ENCODE results near the gene IL17RC. TPM values are rescaled to one million over a fixed set of nuclear protein-coding genes. Genes with fewer than 3 reads are reported as not detected.

IL17RC gene
- total RNA-seq, 2 experiments from 2014 or later, result 0.23 to 0.73 TPM

DNA sequence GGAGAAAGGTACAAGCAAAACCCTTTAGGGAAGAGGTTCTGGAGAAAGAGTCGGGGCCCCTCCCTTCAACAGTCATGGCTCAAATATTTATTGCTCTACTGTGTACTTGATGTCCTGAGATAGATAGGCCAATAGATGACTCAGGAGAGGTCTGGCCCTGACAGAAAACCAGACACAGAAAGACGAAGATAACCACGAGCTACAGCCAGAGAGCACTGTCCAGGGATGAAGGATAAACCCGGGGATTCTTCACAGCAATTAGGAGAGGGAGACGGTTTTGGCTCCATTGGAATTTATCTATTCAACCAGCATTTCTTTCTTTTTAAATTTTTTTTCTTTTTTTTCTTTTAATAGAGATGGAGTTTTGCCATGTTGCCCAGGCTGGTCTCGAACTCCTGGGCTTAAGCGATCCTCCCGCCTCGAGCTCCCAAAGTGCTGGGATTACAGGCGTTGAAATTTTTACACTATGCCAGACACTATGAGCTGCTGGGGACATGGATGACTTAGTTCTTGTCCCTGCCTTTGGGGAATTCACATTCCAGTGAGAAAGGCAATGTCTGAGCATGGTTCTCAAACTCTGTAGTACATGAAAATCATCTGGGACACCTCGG is 32.2 kb upstream of the IL17RC start:
- no TSS peak for BruUV-seq (replicated peaks)
- H3K79me2 ChIP-seq (ENCODE audit: insufficient read depth, low read depth, low read length), result no peaks in the 10 kb centered on the region
- H3K4me3 ChIP-seq (ENCODE audit: low read depth, low read length, poor library complexity, severe bottlenecking), result no peak overlapping the region
- H3K4me1 ChIP-seq (ENCODE audit: insufficient read depth, low read length, poor library complexity, severe bottlenecking), result peaks cover under 1% of the 10 kb centered on the region
- H3K9me3 ChIP-seq (ENCODE audit: low read length), result no peaks in the 10 kb centered on the region
- H4K20me1 ChIP-seq (ENCODE audit: insufficient read depth, low read length), result no peaks in the 10 kb centered on the region
- H2AFZ ChIP-seq (ENCODE audit: low read length), result no peak overlapping the region
- H3K27ac ChIP-seq (ENCODE audit: low read depth, low read length, poor library complexity, severe bottlenecking), result no peak overlapping the region
- H3K9me2 ChIP-seq (ENCODE audit: insufficient read depth, low read length), result no peaks in the 10 kb centered on the region
- ChIA-PET POLR2A (interaction anchor here (1.5 to 2.3 kb wide), 2 partner anchors 13 to 30 kb away, joined by 3 to 6 read pairs; no protein-coding TSS in a partner anchor), CTCF (ENCODE audit: unreplicated experiment) (no interaction called here)
- DNase-seq (ENCODE audit: low spot score), result no peak
- H3K36me3 ChIP-seq (ENCODE audit: insufficient read depth, low read length), result no peaks in the 10 kb centered on the region
- intact Hi-C loops (cut with micrococcal nuclease; ENCODE audit: unreplicated experiment), result no loop called here
- TF ChIP-seq EZH2phosphoT487 (IDR thresholded peaks at IDR 0.05; ENCODE audit: borderline replicate concordance, low read depth, low read length), result no peak
- TF ChIP-seq, protein P1, sequence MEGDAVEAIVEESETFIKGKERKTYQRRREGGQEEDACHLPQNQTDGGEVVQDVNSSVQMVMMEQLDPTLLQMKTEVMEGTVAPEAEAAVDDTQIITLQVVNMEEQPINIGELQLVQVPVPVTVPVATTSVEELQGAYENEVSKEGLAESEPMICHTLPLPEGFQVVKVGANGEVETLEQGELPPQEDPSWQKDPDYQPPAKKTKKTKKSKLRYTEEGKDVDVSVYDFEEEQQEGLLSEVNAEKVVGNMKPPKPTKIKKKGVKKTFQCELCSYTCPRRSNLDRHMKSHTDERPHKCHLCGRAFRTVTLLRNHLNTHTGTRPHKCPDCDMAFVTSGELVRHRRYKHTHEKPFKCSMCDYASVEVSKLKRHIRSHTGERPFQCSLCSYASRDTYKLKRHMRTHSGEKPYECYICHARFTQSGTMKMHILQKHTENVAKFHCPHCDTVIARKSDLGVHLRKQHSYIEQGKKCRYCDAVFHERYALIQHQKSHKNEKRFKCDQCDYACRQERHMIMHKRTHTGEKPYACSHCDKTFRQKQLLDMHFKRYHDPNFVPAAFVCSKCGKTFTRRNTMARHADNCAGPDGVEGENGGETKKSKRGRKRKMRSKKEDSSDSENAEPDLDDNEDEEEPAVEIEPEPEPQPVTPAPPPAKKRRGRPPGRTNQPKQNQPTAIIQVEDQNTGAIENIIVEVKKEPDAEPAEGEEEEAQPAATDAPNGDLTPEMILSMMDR (conservative IDR thresholded peaks at IDR 0.05; ENCODE audit: low read length), result no peak
- no peak overlapping the region for H3K4me2 ChIP-seq (ENCODE audit: low read length)

DNA sequence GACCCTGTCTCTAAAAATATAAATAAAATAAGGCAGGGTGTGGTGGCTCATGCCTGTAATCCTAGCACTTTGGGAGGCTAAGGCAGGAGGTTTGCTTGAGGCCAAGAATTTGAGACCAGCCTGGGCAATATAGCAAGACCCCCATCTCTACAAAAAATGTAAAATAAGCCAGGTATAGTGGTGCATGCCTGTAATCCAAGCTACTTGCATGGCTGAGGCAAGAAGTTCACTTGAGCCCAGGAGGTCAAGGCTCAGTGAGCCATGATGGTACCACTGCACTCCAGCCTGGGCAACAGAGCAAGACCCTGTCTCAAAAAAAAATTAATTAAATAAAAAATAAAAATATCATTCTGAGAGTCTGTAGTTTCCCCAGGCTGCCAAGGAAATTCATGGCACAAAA is 30.6 kb upstream of the IL17RC start:
- Histone ChIP-seq H3K4me3 (ENCODE audit: low read depth, low read length, poor library complexity, severe bottlenecking) (no peak overlapping the region), H3K36me3 (ENCODE audit: insufficient read depth, low read length) (no peaks in the 10 kb centered on the region), H3K9me3 (ENCODE audit: low read length) (no peaks in the 10 kb centered on the region), H3K27ac (ENCODE audit: low read depth, low read length, poor library complexity, severe bottlenecking) (no peak overlapping the region), H4K20me1 (ENCODE audit: insufficient read depth, low read length) (no peaks in the 10 kb centered on the region), H3K4me1 (ENCODE audit: insufficient read depth, low read length, poor library complexity, severe bottlenecking) (peaks cover 6% of the 10 kb centered on the region), H3K79me2 (ENCODE audit: insufficient read depth, low read depth, low read length) (peaks cover 7% of the 10 kb centered on the region), H3K9me2 (ENCODE audit: insufficient read depth, low read length) (no peaks in the 10 kb centered on the region), H3K4me2 (ENCODE audit: low read length) (no peak overlapping the region), H2AFZ (ENCODE audit: low read length) (no peak overlapping the region)
- no TSS peak for BruUV-seq (replicated peaks)
- intact Hi-C loops (cut with micrococcal nuclease; ENCODE audit: unreplicated experiment), result no loop called here
- POLR2A ChIA-PET, result no interaction called here
- no peak for DNase-seq (ENCODE audit: low spot score)
- CTCF ChIA-PET (ENCODE audit: unreplicated experiment), result no interaction called here
- no peak for TF ChIP-seq EZH2phosphoT487 (IDR thresholded peaks at IDR 0.05; ENCODE audit: borderline replicate concordance, low read depth, low read length)
- TF ChIP-seq, protein P1 (conservative IDR thresholded peaks at IDR 0.05; ENCODE audit: low read length), result no peak

DNA sequence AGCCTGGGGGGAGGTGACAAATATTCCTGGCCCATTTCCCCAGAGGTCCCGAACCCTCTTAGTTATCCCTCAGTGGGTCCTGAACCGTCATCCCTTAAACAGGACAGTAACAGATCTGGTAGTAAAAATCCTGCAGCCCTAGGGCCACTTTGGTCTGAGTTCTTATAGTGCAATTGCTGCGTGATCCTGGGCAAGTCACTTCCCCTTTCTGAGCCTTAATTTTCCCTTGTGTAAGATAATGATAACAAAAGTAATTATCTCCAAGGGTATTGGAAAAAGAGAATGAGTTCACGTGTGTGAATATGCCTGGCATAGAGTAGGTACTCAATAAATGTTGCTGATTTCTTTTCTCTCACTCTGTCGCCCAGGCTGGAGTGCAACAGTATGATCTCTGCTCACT is 29.4 kb upstream of the IL17RC start:
- H2AFZ ChIP-seq (ENCODE audit: low read length), result no peak overlapping the region

More for the DNA sequence above, 29.4 kb upstream of the IL17RC start:
- peaks cover 11% of the 10 kb centered on the region for H3K4me1 ChIP-seq (ENCODE audit: insufficient read depth, low read length, poor library complexity, severe bottlenecking)
- no peak overlapping the region for H3K27ac ChIP-seq (ENCODE audit: low read depth, low read length, poor library complexity, severe bottlenecking)
- no peaks in the 10 kb centered on the region for H3K9me3 ChIP-seq (ENCODE audit: low read length)
- no peak overlapping the region for H3K4me3 ChIP-seq (ENCODE audit: low read depth, low read length, poor library complexity, severe bottlenecking)
- intact Hi-C loops (cut with micrococcal nuclease; ENCODE audit: unreplicated experiment), result no loop called here
- ChIA-PET CTCF (ENCODE audit: unreplicated experiment) (no interaction called here), POLR2A (no interaction called here)
- no peak for DNase-seq (ENCODE audit: low spot score)
- H3K9me2 ChIP-seq (ENCODE audit: insufficient read depth, low read length), result no peaks in the 10 kb centered on the region
- peaks cover 7% of the 10 kb centered on the region for H3K36me3 ChIP-seq (ENCODE audit: insufficient read depth, low read length)
- H3K79me2 ChIP-seq (ENCODE audit: insufficient read depth, low read depth, low read length), result peaks cover 19% of the 10 kb centered on the region
- TF ChIP-seq, protein P1 (conservative IDR thresholded peaks at IDR 0.05; ENCODE audit: low read length), result no peak
- no peak for TF ChIP-seq EZH2phosphoT487 (IDR thresholded peaks at IDR 0.05; ENCODE audit: borderline replicate concordance, low read depth, low read length)
- BruUV-seq (replicated peaks), result no TSS peak
- H4K20me1 ChIP-seq (ENCODE audit: insufficient read depth, low read length), result no peaks in the 10 kb centered on the region
- H3K4me2 ChIP-seq (ENCODE audit: low read length), result no peak overlapping the region

Data from OCI-LY7 (cell line).